Measurements from ENCODE around the gene SIDT1. TPM values are rescaled to one million over a fixed set of nuclear protein-coding genes. Genes with fewer than 3 reads are reported as not detected.

Gene SIDT1
- polyA plus RNA-seq, 4 donors, result 0.45 to 10.5 (median 1.8) TPM

GRCh38 chr3:113660458-113660857, 128.1 kb downstream of the SIDT1 start:
- WGBS, 3 donors, result 94 to 100% (median 98%) methylated on average over 2 of the region's 2 CpGs
- no peak for DNase-seq
- Histone ChIP-seq H3K9me3 (ENCODE audit: control insufficient read depth in 2 of 2, insufficient read depth in 1 of 2, low read depth in 1 of 2, low read length in 1 of 2) (no peaks in the 10 kb centered on the region), H3K4me3 (ENCODE audit: low read depth in 1 of 3, low read length in 3 of 3) (no peak overlapping the region), H3K36me3 (ENCODE audit: control insufficient read depth in 3 of 3, insufficient read depth in 2 of 3, low read depth in 1 of 3, low read length in 3 of 3) (peaks cover 5 to 33% (median 16%) of the 10 kb centered on the region in 3 donors), H3K27me3 (ENCODE audit: control insufficient read depth in 3 of 3, insufficient read depth in 3 of 3, low read length in 3 of 3) (no peaks in the 10 kb centered on the region), H3K4me1 (ENCODE audit: control insufficient read depth in 3 of 3, insufficient read depth in 2 of 3, low read depth in 1 of 3, low read length in 2 of 3) (peaks cover 0 to 18% (median 0%) of the 10 kb centered on the region in 3 donors), H3K27ac (ENCODE audit: low read depth in 1 of 3, low read length in 2 of 3) (no peak overlapping the region)
- no peak for FAIRE-seq

- H3K36me3 ChIP-seq (ENCODE audit: control insufficient read depth in 3 of 3, insufficient read depth in 2 of 3, low read depth in 1 of 3, low read length in 3 of 3), result peaks cover 5 to 33% (median 16%) of the 10 kb centered on the region in 3 donors
- no peak overlapping the region for H3K27ac ChIP-seq (ENCODE audit: low read depth in 1 of 3, low read length in 2 of 3)
Measured at GRCh38 chr3:113660896-113661295, 128.5 kb downstream of the SIDT1 start.

GRCh38 chr3:113662824-113663223, 130.5 kb downstream of the SIDT1 start:
- FAIRE-seq (no peak), DNase-seq (peak in 1 of 2 donors; percentile 7)
- H3K9me3 ChIP-seq (ENCODE audit: control insufficient read depth in 2 of 2, insufficient read depth in 1 of 2, low read depth in 1 of 2, low read length in 1 of 2), result no peaks in the 10 kb centered on the region
- peak overlapping the region in 1 of 3 donors; percentile 47 for H3K27ac ChIP-seq (ENCODE audit: low read depth in 1 of 3, low read length in 2 of 3)
- H3K4me3 ChIP-seq (ENCODE audit: low read depth in 1 of 3, low read length in 3 of 3), result no peak overlapping the region
- 18 to 43% (median 33%) methylated on average over 1 of the region's 1 CpG for WGBS, 3 donors
- H3K27me3 ChIP-seq (ENCODE audit: control insufficient read depth in 3 of 3, insufficient read depth in 3 of 3, low read length in 3 of 3), result no peaks in the 10 kb centered on the region
- H3K36me3 ChIP-seq (ENCODE audit: control insufficient read depth in 3 of 3, insufficient read depth in 2 of 3, low read depth in 1 of 3, low read length in 3 of 3), result peaks cover 5 to 22% (median 16%) of the 10 kb centered on the region in 3 donors
- peaks cover 0 to 23% (median 0%) of the 10 kb centered on the region in 3 donors for H3K4me1 ChIP-seq (ENCODE audit: control insufficient read depth in 3 of 3, insufficient read depth in 2 of 3, low read depth in 1 of 3, low read length in 2 of 3)

More at GRCh38 chr3:113660896-113661295, 128.5 kb downstream of the SIDT1 start:
- 82 to 95% (median 92%) methylated on average over 4 of the region's 4 CpGs for whole genome bisulfite sequencing, 3 donors
- no peaks in the 10 kb centered on the region for H3K9me3 ChIP-seq (ENCODE audit: control insufficient read depth in 2 of 2, insufficient read depth in 1 of 2, low read depth in 1 of 2, low read length in 1 of 2)
- peaks cover 0 to 18% (median 0%) of the 10 kb centered on the region in 3 donors for H3K4me1 ChIP-seq (ENCODE audit: control insufficient read depth in 3 of 3, insufficient read depth in 2 of 3, low read depth in 1 of 3, low read length in 2 of 3)
- DNase-seq (no peak), FAIRE-seq (no peak)
- H3K4me3 ChIP-seq (ENCODE audit: low read depth in 1 of 3, low read length in 3 of 3), result no peak overlapping the region
- H3K27me3 ChIP-seq (ENCODE audit: control insufficient read depth in 3 of 3, insufficient read depth in 3 of 3, low read length in 3 of 3), result no peaks in the 10 kb centered on the region

- DNase-seq (peak; percentile 53 to 78), FAIRE-seq (no peak)
- WGBS, 3 donors, result 18 to 68% (median 49%) methylated on average over 3 of the region's 3 CpGs
- H3K27me3 ChIP-seq (ENCODE audit: control insufficient read depth in 3 of 3, insufficient read depth in 3 of 3, low read length in 3 of 3), result no peaks in the 10 kb centered on the region
- H3K27ac ChIP-seq (ENCODE audit: low read depth in 1 of 3, low read length in 2 of 3), result peak overlapping the region in 1 of 3 donors; percentile 47
- H3K4me3 ChIP-seq (ENCODE audit: low read depth in 1 of 3, low read length in 3 of 3), result no peak overlapping the region
- H3K9me3 ChIP-seq (ENCODE audit: control insufficient read depth in 2 of 2, insufficient read depth in 1 of 2, low read depth in 1 of 2, low read length in 1 of 2), result no peaks in the 10 kb centered on the region
- peaks cover 5 to 20% (median 16%) of the 10 kb centered on the region in 3 donors for H3K36me3 ChIP-seq (ENCODE audit: control insufficient read depth in 3 of 3, insufficient read depth in 2 of 3, low read depth in 1 of 3, low read length in 3 of 3)
- H3K4me1 ChIP-seq (ENCODE audit: control insufficient read depth in 3 of 3, insufficient read depth in 2 of 3, low read depth in 1 of 3, low read length in 2 of 3), result peaks cover 0 to 23% (median 0%) of the 10 kb centered on the region in 3 donors
Measured at GRCh38 chr3:113663324-113663750, 131.0 kb downstream of the SIDT1 start.

GRCh38 chr3:113663761-113664160, 131.4 kb downstream of the SIDT1 start:
- Histone ChIP-seq H3K9me3 (ENCODE audit: control insufficient read depth in 2 of 2, insufficient read depth in 1 of 2, low read depth in 1 of 2, low read length in 1 of 2) (no peaks in the 10 kb centered on the region), H3K4me3 (ENCODE audit: low read depth in 1 of 3, low read length in 3 of 3) (no peak overlapping the region), H3K27ac (ENCODE audit: low read depth in 1 of 3, low read length in 2 of 3) (peak overlapping the region in 1 of 3 donors; percentile 47), H3K4me1 (ENCODE audit: control insufficient read depth in 3 of 3, insufficient read depth in 2 of 3, low read depth in 1 of 3, low read length in 2 of 3) (peaks cover 0 to 23% (median 0%) of the 10 kb centered on the region in 3 donors), H3K27me3 (ENCODE audit: control insufficient read depth in 3 of 3, insufficient read depth in 3 of 3, low read length in 3 of 3) (no peaks in the 10 kb centered on the region), H3K36me3 (ENCODE audit: control insufficient read depth in 3 of 3, insufficient read depth in 2 of 3, low read depth in 1 of 3, low read length in 3 of 3) (peaks cover 5 to 20% (median 16%) of the 10 kb centered on the region in 3 donors)
- 16 to 53% (median 25%) methylated on average over 1 of the region's 1 CpG for WGBS, 3 donors
- DNase-seq (peak; percentile 44 to 50), FAIRE-seq (no peak)

GRCh38 chr3:113664523-113665094, 132.3 kb downstream of the SIDT1 start:
- no peak for FAIRE-seq
- H3K27me3 ChIP-seq (ENCODE audit: control insufficient read depth in 3 of 3, insufficient read depth in 3 of 3, low read length in 3 of 3), result no peaks in the 10 kb centered on the region
- peak; percentile 4 to 16 for DNase-seq
- H3K4me3 ChIP-seq (ENCODE audit: low read depth in 1 of 3, low read length in 3 of 3), result no peak overlapping the region
- H3K27ac ChIP-seq (ENCODE audit: low read depth in 1 of 3, low read length in 2 of 3), result peak overlapping the region in 1 of 3 donors; percentile 47
- H3K36me3 ChIP-seq (ENCODE audit: control insufficient read depth in 3 of 3, insufficient read depth in 2 of 3, low read depth in 1 of 3, low read length in 3 of 3), result peaks cover 4 to 16% (median 14%) of the 10 kb centered on the region in 3 donors
- H3K4me1 ChIP-seq (ENCODE audit: control insufficient read depth in 3 of 3, insufficient read depth in 2 of 3, low read depth in 1 of 3, low read length in 2 of 3), result peaks cover 0 to 23% (median 0%) of the 10 kb centered on the region in 3 donors
- no peaks in the 10 kb centered on the region for H3K9me3 ChIP-seq (ENCODE audit: control insufficient read depth in 2 of 2, insufficient read depth in 1 of 2, low read depth in 1 of 2, low read length in 1 of 2)

GRCh38 chr3:113668015-113668414, 135.7 kb downstream of the SIDT1 start:
- Histone ChIP-seq H3K4me1 (ENCODE audit: control insufficient read depth in 3 of 3, insufficient read depth in 2 of 3, low read depth in 1 of 3, low read length in 2 of 3) (peaks cover 0 to 23% (median 0%) of the 10 kb centered on the region in 3 donors), H3K27me3 (ENCODE audit: control insufficient read depth in 3 of 3, insufficient read depth in 3 of 3, low read length in 3 of 3) (no peaks in the 10 kb centered on the region), H3K36me3 (ENCODE audit: control insufficient read depth in 3 of 3, insufficient read depth in 2 of 3, low read depth in 1 of 3, low read length in 3 of 3) (peaks cover 0 to 19% (median 6%) of the 10 kb centered on the region in 3 donors), H3K27ac (ENCODE audit: low read depth in 1 of 3, low read length in 2 of 3) (no peak overlapping the region), H3K4me3 (ENCODE audit: low read depth in 1 of 3, low read length in 3 of 3) (no peak overlapping the region), H3K9me3 (ENCODE audit: control insufficient read depth in 2 of 2, insufficient read depth in 1 of 2, low read depth in 1 of 2, low read length in 1 of 2) (no peaks in the 10 kb centered on the region)
- WGBS, 3 donors, result 57 to 87% (median 79%) methylated on average over 4 of the region's 4 CpGs
- DNase-seq (no peak), FAIRE-seq (no peak)

- DNase-seq (no peak), FAIRE-seq (no peak)
- no peak overlapping the region for H3K27ac ChIP-seq (ENCODE audit: low read depth in 1 of 3, low read length in 2 of 3)
- H3K27me3 ChIP-seq (ENCODE audit: control insufficient read depth in 3 of 3, insufficient read depth in 3 of 3, low read length in 3 of 3), result no peaks in the 10 kb centered on the region
- peaks cover 0 to 21% (median 8%) of the 10 kb centered on the region in 3 donors for H3K36me3 ChIP-seq (ENCODE audit: control insufficient read depth in 3 of 3, insufficient read depth in 2 of 3, low read depth in 1 of 3, low read length in 3 of 3)
- no peak overlapping the region for H3K4me3 ChIP-seq (ENCODE audit: low read depth in 1 of 3, low read length in 3 of 3)
- H3K9me3 ChIP-seq (ENCODE audit: control insufficient read depth in 2 of 2, insufficient read depth in 1 of 2, low read depth in 1 of 2, low read length in 1 of 2), result no peaks in the 10 kb centered on the region
- H3K4me1 ChIP-seq (ENCODE audit: control insufficient read depth in 3 of 3, insufficient read depth in 2 of 3, low read depth in 1 of 3, low read length in 2 of 3), result no peaks in the 10 kb centered on the region
- WGBS, 3 donors, result 78 to 86% (median 79%) methylated on average over 4 of the region's 4 CpGs
Measured at GRCh38 chr3:113673593-113673992, 141.2 kb downstream of the SIDT1 start.

All from small intestine (tissue), 7 donors.